GM13977 (cell line): Measurements from ENCODE around the gene CLDN9.

Source experiments
- DNase-seq: peaks from one replicate; pipeline ENCODE4 v3.0.0; 2012; ENCODE audit warnings: low spot score
- CTCF ChIP-seq: IDR thresholded peaks from 2 replicates; pipeline ENCODE4 v1.5.1; 2012; ENCODE audit warnings: mild to moderate bottlenecking, control low read depth; ENCODE audit not compliant: insufficient read depth; ENCODE audit errors: extremely low read depth, missing control alignments
- in situ Hi-C: fragments of 300-500 bp; cut with MboI; formaldehyde crosslinking; loops from one replicate; pipeline ENCODE4 v1.12.0; 2022; ENCODE audit warnings: low sequenced_read_pairs, low pct_unique_long_range_greater_than_20kb, mixed read lengths, inconsistent platforms; ENCODE audit not compliant: unreplicated experiment

CLDN9 gene

DNA sequence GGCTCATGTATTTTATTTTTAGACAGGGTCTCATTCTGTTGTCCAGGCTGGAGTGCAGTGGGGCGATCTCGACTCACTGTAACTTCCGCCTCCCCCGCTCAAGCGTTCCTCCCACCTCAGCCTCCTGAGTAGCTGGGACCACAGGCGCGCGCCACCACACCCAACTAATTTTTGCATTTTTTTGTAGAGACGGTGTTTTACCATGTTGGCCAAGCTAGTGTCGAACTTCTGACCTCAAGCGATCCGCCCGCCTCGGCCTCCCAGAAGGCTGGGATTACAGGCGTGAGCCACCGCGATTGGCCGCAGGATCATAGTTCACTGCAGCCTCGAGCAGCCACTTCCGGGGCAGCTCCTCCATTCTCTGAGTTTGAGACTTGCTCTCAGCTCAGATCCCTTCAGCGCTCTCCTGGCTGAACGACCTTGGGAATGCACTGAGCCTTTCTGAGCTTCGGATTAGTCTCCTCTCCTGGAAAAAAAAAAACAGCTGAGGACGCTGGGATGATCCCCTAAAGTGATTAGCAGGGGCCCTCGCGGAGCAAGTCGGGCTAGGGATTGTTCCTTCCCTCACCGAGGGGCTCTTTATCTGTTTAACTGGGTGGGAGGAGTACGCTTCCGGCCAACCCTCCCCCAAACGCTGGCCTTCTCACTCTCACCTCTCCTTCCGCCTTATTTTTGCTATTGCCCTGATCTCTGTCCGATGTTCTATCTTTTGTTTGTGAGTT is 31.4 kb upstream of the CLDN9 start:
- TF ChIP-seq CTCF: no peak
- DNase-seq: no peak
- in situ Hi-C loops: no loop called here

GRCh38 chr16:2981899-2982250 is 30.8 kb upstream of the CLDN9 start:
- no peak for DNase-seq

GRCh38 chr16:2982402-2982801 is 30.3 kb upstream of the CLDN9 start:
- in situ Hi-C loops: no loop called here
- no peak for TF ChIP-seq CTCF
- no peak for DNase-seq

More at GRCh38 chr16:2981899-2982250, 30.8 kb upstream of the CLDN9 start:
- in situ Hi-C loops: no loop called here
- no peak for TF ChIP-seq CTCF

DNA sequence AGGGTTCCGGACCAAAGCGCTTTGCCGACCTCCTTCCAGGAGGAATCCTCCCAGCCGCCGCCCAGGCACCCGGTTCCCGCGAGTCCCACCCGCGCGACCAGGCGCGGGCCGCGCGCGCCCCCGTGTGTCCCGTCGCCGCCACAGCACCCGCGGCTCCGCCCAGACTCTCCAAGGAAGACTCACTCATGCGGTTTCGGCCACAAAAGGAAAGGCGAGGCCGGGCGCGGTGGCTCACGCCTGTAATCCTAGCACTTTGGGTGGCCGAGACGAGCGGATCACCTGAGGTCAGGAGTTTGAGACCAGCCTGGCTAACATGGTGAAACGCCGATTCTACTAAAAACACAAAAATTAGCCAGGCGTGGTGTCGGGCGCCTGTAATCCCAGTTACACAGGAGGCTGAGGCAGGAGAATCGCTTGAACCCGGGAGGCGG is 29.0 kb upstream of the CLDN9 start:
- DNase-seq: peak; percentile 92
- in situ Hi-C loops: no loop called here
- peak; percentile 98 for TF ChIP-seq CTCF

GRCh38 chr16:2985462-2985861 is 27.3 kb upstream of the CLDN9 start:
- in situ Hi-C loops: no loop called here
- TF ChIP-seq CTCF: no peak
- DNase-seq: no peak

DNA sequence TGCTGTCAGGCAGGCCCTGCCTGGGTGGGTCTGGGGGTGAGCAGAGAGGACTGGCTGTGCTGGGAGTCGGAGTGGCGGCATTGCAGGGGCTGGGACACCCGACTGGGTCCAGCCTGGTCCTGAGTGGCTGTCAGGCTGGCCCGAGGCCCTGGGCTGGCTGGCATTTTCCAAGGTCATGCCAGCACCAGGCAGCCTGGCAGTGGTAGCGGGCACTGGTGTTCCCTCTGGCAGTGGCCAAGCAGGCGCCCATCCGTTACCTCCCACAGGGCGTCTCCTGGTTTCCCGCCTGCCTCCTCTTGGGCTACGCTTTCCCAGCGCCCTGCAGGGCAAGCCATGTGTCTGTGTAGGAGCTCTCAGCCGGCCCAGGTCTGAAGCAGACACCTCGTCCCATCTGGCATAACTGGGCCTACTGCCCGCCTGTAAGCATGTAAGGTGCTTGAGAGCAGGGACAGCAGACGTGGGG is 26.8 kb upstream of the CLDN9 start:
- in situ Hi-C loops: no loop called here
- no peak for TF ChIP-seq CTCF
- DNase-seq: no peak
